Vagina (tissue), 2 donors: ENCODE data around the gene TRIO. TPM values are rescaled to one million over a fixed set of nuclear protein-coding genes. Genes with fewer than 3 reads are reported as not detected.

Source experiments
- DNase-seq, 2 donors: peaks; one replicate each; pipeline ENCODE4 v3.0.0-alpha.2; 2017; ENCODE audit errors: extremely low spot score in 2 of 2
- H3K27ac ChIP-seq: fragments of 200-600 bp; sonication (generic); one replicate; pipeline ENCODE4 v1.5.1; 2019
- H3K27me3 ChIP-seq: fragments of 200-600 bp; sonication (generic); one replicate; pipeline ENCODE4 v1.5.1; 2019
- H3K36me3 ChIP-seq, 2 donors: fragments of 200-600 bp; sonication (generic); one replicate each; pipeline ENCODE4 v1.5.1; 2017 to 2019
- H3K4me1 ChIP-seq: fragments of 200-600 bp; sonication (generic); one replicate; pipeline ENCODE4 v1.5.1; 2019
- H3K4me3 ChIP-seq, 2 donors: fragments of 200-600 bp; sonication (generic); 1 replicate in 1 of 2; 2 replicates in 1 of 2; pipeline ENCODE4 v1.5.1; 2016 to 2019
- H3K9me3 ChIP-seq: fragments of 200-600 bp; sonication (generic); one replicate; pipeline ENCODE4 v1.5.1; 2019
- POLR2A ChIP-seq, 2 donors: fragments of 450-650 bp; IDR thresholded peaks; one replicate each; pipeline ENCODE4 v1.6.1; 2017; ENCODE audit warnings: antibody characterized with exemption in 2 of 2, mild to moderate bottlenecking in 2 of 2, moderate library complexity in 2 of 2
- POLR2AphosphoS5 ChIP-seq, 2 donors: sonication (generic); formaldehyde crosslinking; IDR thresholded peaks; one replicate each; pipeline ENCODE4 v1.9.0; 2017; ENCODE audit warnings: antibody characterized with exemption in 2 of 2, mild to moderate bottlenecking in 2 of 2, low read depth in 1 of 2; ENCODE audit not compliant: insufficient read depth in 1 of 2
- intact Hi-C: fragments of 100-400 bp; cut with DNase I; formaldehyde crosslinking; loops from one replicate; pipeline ENCODE4 v1.15.1; 2023
- total RNA-seq: library from RNA; depleted of rRNA; stranded (reverse); fragments of >200 nt; gene quantifications from one replicate; pipeline ENCODE4 v1.2.3, GENCODE V29; 2016
- TF ChIP-seq, protein P1 (sequence below), 3 experiments: fragments of 450-650 bp in 2 of 3; fragments of 200-600 bp in 1 of 3; sonication (generic) in 1 of 3; IDR thresholded peaks; one replicate each; pipeline ENCODE4 v1.5.1; 2017 to 2019; ENCODE audit warnings: antibody characterized with exemption in 3 of 3, mild to moderate bottlenecking in 2 of 3, moderate library complexity in 2 of 3

TRIO gene
- total RNA-seq, 1 donor from 2014 or later: 142 TPM

GRCh38 chr5:14109041-14109747, 33.9 kb upstream of the TRIO start:
- intact Hi-C loops: loop anchor here (5.0 kb wide), 1 partner anchor 158 kb away; no protein-coding TSS in a partner anchor
- H3K27ac ChIP-seq: peak overlapping the region; percentile 49
- H3K4me3 ChIP-seq: no peak overlapping the region
- H3K4me1 ChIP-seq: peaks cover 17% of the 10 kb centered on the region
- DNase-seq: no peak
- TF ChIP-seq POLR2AphosphoS5 (IDR thresholded peaks at IDR 0.05; ENCODE audit: insufficient read depth in 1 of 2, low read depth in 1 of 2): no peak
- TF ChIP-seq, protein P1, sequence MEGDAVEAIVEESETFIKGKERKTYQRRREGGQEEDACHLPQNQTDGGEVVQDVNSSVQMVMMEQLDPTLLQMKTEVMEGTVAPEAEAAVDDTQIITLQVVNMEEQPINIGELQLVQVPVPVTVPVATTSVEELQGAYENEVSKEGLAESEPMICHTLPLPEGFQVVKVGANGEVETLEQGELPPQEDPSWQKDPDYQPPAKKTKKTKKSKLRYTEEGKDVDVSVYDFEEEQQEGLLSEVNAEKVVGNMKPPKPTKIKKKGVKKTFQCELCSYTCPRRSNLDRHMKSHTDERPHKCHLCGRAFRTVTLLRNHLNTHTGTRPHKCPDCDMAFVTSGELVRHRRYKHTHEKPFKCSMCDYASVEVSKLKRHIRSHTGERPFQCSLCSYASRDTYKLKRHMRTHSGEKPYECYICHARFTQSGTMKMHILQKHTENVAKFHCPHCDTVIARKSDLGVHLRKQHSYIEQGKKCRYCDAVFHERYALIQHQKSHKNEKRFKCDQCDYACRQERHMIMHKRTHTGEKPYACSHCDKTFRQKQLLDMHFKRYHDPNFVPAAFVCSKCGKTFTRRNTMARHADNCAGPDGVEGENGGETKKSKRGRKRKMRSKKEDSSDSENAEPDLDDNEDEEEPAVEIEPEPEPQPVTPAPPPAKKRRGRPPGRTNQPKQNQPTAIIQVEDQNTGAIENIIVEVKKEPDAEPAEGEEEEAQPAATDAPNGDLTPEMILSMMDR (IDR thresholded peaks at IDR 0.05): no peak
- TF ChIP-seq POLR2A (IDR thresholded peaks at IDR 0.05): no peak
- no peaks in the 10 kb centered on the region for H3K36me3 ChIP-seq
- H3K9me3 ChIP-seq: no peaks in the 10 kb centered on the region
- H3K27me3 ChIP-seq: no peaks in the 10 kb centered on the region

- H3K36me3 ChIP-seq: no peaks in the 10 kb centered on the region
- peaks cover 17% of the 10 kb centered on the region for H3K4me1 ChIP-seq
- intact Hi-C loops: loop anchor here (5.0 kb wide), 1 partner anchor 158 kb away; no protein-coding TSS in a partner anchor
- no peak for TF ChIP-seq POLR2A (IDR thresholded peaks at IDR 0.05)
- TF ChIP-seq, protein P1 (IDR thresholded peaks at IDR 0.05): no peak
- TF ChIP-seq POLR2AphosphoS5 (IDR thresholded peaks at IDR 0.05; ENCODE audit: insufficient read depth in 1 of 2, low read depth in 1 of 2): no peak
- H3K9me3 ChIP-seq: no peaks in the 10 kb centered on the region
- no peak for DNase-seq
- H3K4me3 ChIP-seq: no peak overlapping the region
- no peak overlapping the region for H3K27ac ChIP-seq
- H3K27me3 ChIP-seq: no peaks in the 10 kb centered on the region
Observed at GRCh38 chr5:14109771-14110170, 33.4 kb upstream of the TRIO start.

- H3K4me3 ChIP-seq: no peak overlapping the region
- TF ChIP-seq POLR2AphosphoS5 (IDR thresholded peaks at IDR 0.05; ENCODE audit: insufficient read depth in 1 of 2, low read depth in 1 of 2) (no peak), POLR2A (IDR thresholded peaks at IDR 0.05) (no peak)
- TF ChIP-seq, protein P1 (IDR thresholded peaks at IDR 0.05): no peak
- intact Hi-C loops: no loop called here
- no peaks in the 10 kb centered on the region for H3K27me3 ChIP-seq
- H3K9me3 ChIP-seq: no peaks in the 10 kb centered on the region
- no peak for DNase-seq
- no peak overlapping the region for H3K27ac ChIP-seq
- no peaks in the 10 kb centered on the region for H3K36me3 ChIP-seq
- peaks cover 17% of the 10 kb centered on the region for H3K4me1 ChIP-seq
Observed at GRCh38 chr5:14110196-14110595, 32.9 kb upstream of the TRIO start.

DNA sequence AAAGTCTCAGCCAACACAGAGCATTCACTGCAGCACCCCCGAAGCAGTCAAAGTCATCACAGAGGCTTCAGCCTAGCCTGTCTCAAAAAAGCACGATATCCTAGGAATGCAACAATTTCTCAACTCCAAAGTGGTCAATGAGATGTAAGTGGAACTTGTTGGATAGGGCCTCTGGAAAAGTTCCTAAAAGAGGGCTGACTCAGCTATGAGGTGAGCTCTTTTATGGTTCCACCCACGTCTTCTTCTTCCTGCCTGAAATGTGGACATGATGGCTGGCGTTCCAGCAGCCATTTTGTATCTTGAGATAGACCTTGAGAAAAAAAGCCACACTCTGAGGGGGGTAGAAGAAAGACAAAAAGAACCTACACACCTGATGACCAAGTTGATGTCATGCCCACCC, 32.5 kb upstream of the TRIO start:
- intact Hi-C loops: no loop called here
- Histone ChIP-seq H3K27me3 (no peaks in the 10 kb centered on the region), H3K4me3 (no peak overlapping the region), H3K36me3 (no peaks in the 10 kb centered on the region), H3K9me3 (no peaks in the 10 kb centered on the region), H3K4me1 (peaks cover 17% of the 10 kb centered on the region), H3K27ac (no peak overlapping the region)
- no peak for TF ChIP-seq POLR2AphosphoS5 (IDR thresholded peaks at IDR 0.05; ENCODE audit: insufficient read depth in 1 of 2, low read depth in 1 of 2)
- TF ChIP-seq, protein P1 (IDR thresholded peaks at IDR 0.05): no peak
- no peak for TF ChIP-seq POLR2A (IDR thresholded peaks at IDR 0.05)
- DNase-seq: no peak

GRCh38 chr5:14112998-14113652, 30.0 kb upstream of the TRIO start:
- Histone ChIP-seq H3K36me3 (no peaks in the 10 kb centered on the region), H3K27me3 (no peaks in the 10 kb centered on the region), H3K4me3 (no peak overlapping the region), H3K9me3 (no peaks in the 10 kb centered on the region), H3K27ac (no peak overlapping the region), H3K4me1 (peaks cover 14% of the 10 kb centered on the region)
- DNase-seq: no peak
- peak in 1 of 2 donors; percentile 60 for TF ChIP-seq POLR2AphosphoS5 (IDR thresholded peaks at IDR 0.05; ENCODE audit: insufficient read depth in 1 of 2, low read depth in 1 of 2)
- TF ChIP-seq, protein P1 (IDR thresholded peaks at IDR 0.05): no peak
- no peak for TF ChIP-seq POLR2A (IDR thresholded peaks at IDR 0.05)
- intact Hi-C loops: no loop called here
